Gastrocnemius medialis (tissue), 4 donors: ENCODE results near the gene BCL7A. TPM values are rescaled to one million over a fixed set of nuclear protein-coding genes. Genes with fewer than 3 reads are reported as not detected.

Source experiments
- ATAC-seq, 2 donors: fragments of 150-250 bp; one replicate each; pipeline ENCODE4 v1.9.1; 2016
- DNase-seq, 2 donors: peaks; one replicate each; pipeline ENCODE4 v3.0.0-alpha.2; 2019
- H3K27ac ChIP-seq, 4 donors: fragments of 200-600 bp; sonication (generic); 1 replicate in 1 of 4; 2 replicates in 3 of 4; pipeline ENCODE4 v1.5.1; 2016 to 2018; ENCODE audit warnings: mild to moderate bottlenecking in 2 of 4, moderate library complexity in 1 of 4
- H3K27me3 ChIP-seq, 3 donors: fragments of 200-600 bp; sonication (generic) in 2 of 3; 1 replicate in 1 of 3; 2 replicates in 2 of 3; pipeline versions ENCODE4 v1.5.1 to v1.6.0; 2016 to 2019; ENCODE audit warnings: mild to moderate bottlenecking in 1 of 3, moderate library complexity in 1 of 3
- H3K36me3 ChIP-seq, 2 donors: fragments of 200-600 bp; sonication (generic) in 1 of 2; one replicate each; pipeline ENCODE4 v1.5.1; 2017 to 2018
- H3K4me1 ChIP-seq, 2 donors: fragments of 200-600 bp; sonication (generic) in 1 of 2; one replicate each; pipeline ENCODE4 v1.5.1; 2016 to 2017; ENCODE audit warnings: mild to moderate bottlenecking in 2 of 2
- H3K4me3 ChIP-seq, 4 donors: fragments of 200-600 bp; sonication (generic) in 3 of 4; 1 replicate in 1 of 4; 2 replicates in 3 of 4; pipeline ENCODE4 v1.5.1; 2016 to 2019; ENCODE audit warnings: mild to moderate bottlenecking in 2 of 4
- H3K9me3 ChIP-seq, 3 donors: fragments of 200-600 bp; sonication (generic) in 2 of 3; 1 replicate in 1 of 3; 2 replicates in 2 of 3; pipeline ENCODE4 v1.5.1; 2016 to 2019
- POLR2A ChIP-seq, 2 donors: fragments of 450-650 bp; IDR thresholded peaks; one replicate each; pipeline ENCODE4 v1.6.1; 2017; ENCODE audit warnings: antibody characterized with exemption in 2 of 2, mild to moderate bottlenecking in 2 of 2, moderate library complexity in 2 of 2
- in situ Hi-C, 4 donors: fragments of 200-750 bp; cut with MboI; loops; one replicate each; pipeline versions ENCODE4 v1.15.0 to v1.8.0; 2017; ENCODE audit warnings: low sequenced_read_pairs in 4 of 4
- intact Hi-C: fragments of 100-400 bp; cut with DNase I; formaldehyde crosslinking; loops from one replicate; pipeline ENCODE4 v1.15.1; 2023; ENCODE audit warnings: low total_unique reads
- total RNA-seq, 4 donors: library from RNA; depleted of rRNA; stranded (reverse); fragments of >200 nt; gene quantifications; one replicate each; pipeline versions ENCODE4 v1.1.0 to v1.2.3, GENCODE V29; 2016
- TF ChIP-seq, protein P1 (sequence below), 5 experiments: fragments of 450-650 bp in 3 of 5; fragments of 200-600 bp in 2 of 5; sonication (generic) in 2 of 5; IDR thresholded peaks in 4 of 5; conservative IDR thresholded peaks in 1 of 5; 1 replicate in 4 of 5; 2 replicates in 1 of 5; pipeline ENCODE4 v1.5.1; 2016 to 2019; ENCODE audit warnings: antibody characterized with exemption in 5 of 5, mild to moderate bottlenecking in 3 of 5, moderate library complexity in 3 of 5

The BCL7A gene
- total RNA-seq, 4 donors from 2014 or later, result 9.8 to 23.5 (median 13.7) TPM

DNA sequence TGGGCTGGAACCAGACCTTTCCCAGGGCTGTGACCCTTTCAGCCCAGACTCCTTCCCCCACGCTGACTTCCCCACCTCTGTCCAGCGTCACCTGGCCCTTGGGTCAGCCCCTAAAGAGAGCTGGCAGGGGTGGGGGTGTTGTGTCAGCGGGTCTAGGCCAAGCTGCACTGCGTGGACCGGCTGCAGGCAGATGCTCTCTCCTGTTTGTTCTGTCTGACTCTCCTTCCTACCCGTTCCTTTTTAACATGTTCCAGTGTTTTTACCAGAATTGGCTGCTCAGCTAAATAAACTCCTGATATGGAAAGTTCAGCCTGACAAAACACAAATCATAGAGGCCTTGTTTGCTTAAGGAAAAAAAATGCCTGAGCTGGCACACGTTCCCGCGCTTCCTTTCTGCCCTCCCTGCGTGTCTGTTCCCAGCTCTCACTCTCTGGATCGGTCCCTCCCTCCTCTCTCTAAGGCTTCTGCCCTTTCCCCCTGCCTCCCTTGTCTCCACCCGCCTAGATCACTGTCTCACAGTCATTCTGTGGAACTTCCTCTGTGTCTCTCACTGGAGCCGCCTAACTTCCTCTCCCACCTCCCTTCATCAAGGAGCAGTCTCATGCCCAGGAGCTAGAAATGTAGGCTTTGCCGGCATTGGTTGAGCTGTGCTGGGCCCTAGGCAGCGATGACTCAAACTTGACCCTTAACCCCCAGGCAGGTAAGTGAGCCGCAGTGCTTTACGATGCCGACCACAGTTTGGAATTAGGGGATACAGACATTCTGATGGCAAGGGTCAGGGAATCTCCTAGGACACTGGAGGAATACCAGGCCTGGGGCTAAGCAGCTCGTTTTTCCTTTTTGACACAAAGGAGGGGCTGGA lies 41.4 kb downstream of the BCL7A start:
- H3K9me3 ChIP-seq, result no peaks in the 10 kb centered on the region
- intact Hi-C loops (no loop called here), in situ Hi-C loops (no loop called here)
- no peak for DNase-seq
- H3K36me3 ChIP-seq, result peaks cover 0 to 5% of the 10 kb centered on the region in 2 donors
- H3K4me3 ChIP-seq, result no peak overlapping the region
- TF ChIP-seq POLR2A (IDR thresholded peaks at IDR 0.05), result no peak
- TF ChIP-seq, protein P1, sequence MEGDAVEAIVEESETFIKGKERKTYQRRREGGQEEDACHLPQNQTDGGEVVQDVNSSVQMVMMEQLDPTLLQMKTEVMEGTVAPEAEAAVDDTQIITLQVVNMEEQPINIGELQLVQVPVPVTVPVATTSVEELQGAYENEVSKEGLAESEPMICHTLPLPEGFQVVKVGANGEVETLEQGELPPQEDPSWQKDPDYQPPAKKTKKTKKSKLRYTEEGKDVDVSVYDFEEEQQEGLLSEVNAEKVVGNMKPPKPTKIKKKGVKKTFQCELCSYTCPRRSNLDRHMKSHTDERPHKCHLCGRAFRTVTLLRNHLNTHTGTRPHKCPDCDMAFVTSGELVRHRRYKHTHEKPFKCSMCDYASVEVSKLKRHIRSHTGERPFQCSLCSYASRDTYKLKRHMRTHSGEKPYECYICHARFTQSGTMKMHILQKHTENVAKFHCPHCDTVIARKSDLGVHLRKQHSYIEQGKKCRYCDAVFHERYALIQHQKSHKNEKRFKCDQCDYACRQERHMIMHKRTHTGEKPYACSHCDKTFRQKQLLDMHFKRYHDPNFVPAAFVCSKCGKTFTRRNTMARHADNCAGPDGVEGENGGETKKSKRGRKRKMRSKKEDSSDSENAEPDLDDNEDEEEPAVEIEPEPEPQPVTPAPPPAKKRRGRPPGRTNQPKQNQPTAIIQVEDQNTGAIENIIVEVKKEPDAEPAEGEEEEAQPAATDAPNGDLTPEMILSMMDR (IDR thresholded peaks at IDR 0.05 in 4 of 5, conservative IDR thresholded peaks at IDR 0.05 in 1 of 5), result no peak
- H3K27me3 ChIP-seq, result no peaks in the 10 kb centered on the region
- ATAC-seq, result peak in 1 of 2 donors; percentile 15
- H3K27ac ChIP-seq, result peak overlapping the region; percentile 55 to 61 (median 58)
- H3K4me1 ChIP-seq, result peaks cover 27 to 29% of the 10 kb centered on the region in 2 donors

DNA sequence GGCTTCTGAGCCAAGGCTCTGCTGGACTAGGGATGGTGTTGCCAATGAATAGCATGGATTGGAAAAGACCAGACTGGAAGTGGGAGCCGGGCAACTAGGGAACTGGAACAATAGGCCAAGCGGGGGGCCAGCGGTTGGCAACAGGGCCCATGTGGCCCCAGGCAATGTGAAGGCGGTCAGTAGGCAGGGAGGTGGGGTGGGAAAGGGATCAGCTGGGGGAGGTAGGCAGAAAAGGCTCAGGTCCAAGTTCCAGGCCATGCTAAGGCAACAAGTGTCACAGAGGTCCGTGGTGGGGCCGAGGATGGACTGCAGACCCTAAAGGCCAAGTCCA lies 42.0 kb downstream of the BCL7A start:
- no peaks in the 10 kb centered on the region for H3K27me3 ChIP-seq
- peak overlapping the region; percentile 55 to 61 (median 58) for H3K27ac ChIP-seq
- no peak overlapping the region for H3K4me3 ChIP-seq
- peaks cover 27 to 29% of the 10 kb centered on the region in 2 donors for H3K4me1 ChIP-seq
- ATAC-seq (no peak), DNase-seq (no peak)
- H3K9me3 ChIP-seq, result no peaks in the 10 kb centered on the region
- in situ Hi-C loops (no loop called here), intact Hi-C loops (no loop called here)
- H3K36me3 ChIP-seq, result peaks cover 0 to 5% of the 10 kb centered on the region in 2 donors
- TF ChIP-seq, protein P1 (IDR thresholded peaks at IDR 0.05 in 4 of 5, conservative IDR thresholded peaks at IDR 0.05 in 1 of 5), result no peak
- no peak for TF ChIP-seq POLR2A (IDR thresholded peaks at IDR 0.05)

DNA sequence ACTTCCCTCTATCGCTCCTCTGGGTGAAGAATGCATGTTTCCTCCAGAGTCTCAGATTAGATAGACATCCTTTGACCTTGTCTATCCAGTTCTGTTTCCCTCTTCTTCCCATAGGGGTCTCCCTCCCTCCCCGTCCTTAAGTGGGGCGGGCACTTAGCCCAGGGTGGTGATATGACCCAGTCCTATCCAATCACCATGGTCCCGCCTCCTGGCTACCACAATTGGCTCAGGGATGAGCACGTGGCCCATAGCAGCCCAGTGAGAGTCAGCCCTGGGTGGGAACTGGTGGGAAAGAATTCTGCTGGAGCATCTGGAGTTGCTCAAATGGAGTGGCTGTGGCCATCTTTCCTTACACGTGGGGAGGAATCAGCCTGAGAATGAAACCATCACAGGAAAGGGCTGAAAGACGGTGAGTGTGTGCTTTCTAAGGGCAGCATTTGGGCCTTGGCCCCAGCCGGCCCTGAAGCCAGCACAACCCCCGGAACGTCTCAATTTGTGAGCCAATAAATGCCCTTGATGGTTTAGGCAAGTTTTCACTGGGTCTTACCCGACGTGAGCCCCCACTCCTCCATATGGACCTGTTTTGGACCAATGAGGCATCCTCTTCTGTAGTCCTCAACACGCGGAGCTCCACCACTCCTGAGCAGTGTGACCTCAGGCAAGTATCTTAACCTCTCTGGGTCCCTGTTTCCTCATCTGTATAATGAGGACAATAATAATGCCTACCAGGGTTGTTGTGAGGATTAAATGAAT lies 42.5 kb downstream of the BCL7A start:
- H3K4me3 ChIP-seq, result no peak overlapping the region
- TF ChIP-seq POLR2A (IDR thresholded peaks at IDR 0.05), result peak in 1 of 2 donors; percentile 28
- TF ChIP-seq, protein P1 (IDR thresholded peaks at IDR 0.05 in 4 of 5, conservative IDR thresholded peaks at IDR 0.05 in 1 of 5), result peak in 4 of 5 experiments; percentile 24 to 57 (median 38)
- intact Hi-C loops, result no loop called here
- DNase-seq (peak; percentile 33 to 90), ATAC-seq (peak; percentile 72 to 87)
- peaks cover 27 to 29% of the 10 kb centered on the region in 2 donors for H3K4me1 ChIP-seq
- no peaks in the 10 kb centered on the region for H3K27me3 ChIP-seq
- no peaks in the 10 kb centered on the region for H3K9me3 ChIP-seq
- in situ Hi-C loops, result no loop called here
- H3K27ac ChIP-seq, result peak overlapping the region; percentile 55 to 61 (median 58)
- H3K36me3 ChIP-seq, result peaks cover 0 to 1% of the 10 kb centered on the region in 2 donors

DNA sequence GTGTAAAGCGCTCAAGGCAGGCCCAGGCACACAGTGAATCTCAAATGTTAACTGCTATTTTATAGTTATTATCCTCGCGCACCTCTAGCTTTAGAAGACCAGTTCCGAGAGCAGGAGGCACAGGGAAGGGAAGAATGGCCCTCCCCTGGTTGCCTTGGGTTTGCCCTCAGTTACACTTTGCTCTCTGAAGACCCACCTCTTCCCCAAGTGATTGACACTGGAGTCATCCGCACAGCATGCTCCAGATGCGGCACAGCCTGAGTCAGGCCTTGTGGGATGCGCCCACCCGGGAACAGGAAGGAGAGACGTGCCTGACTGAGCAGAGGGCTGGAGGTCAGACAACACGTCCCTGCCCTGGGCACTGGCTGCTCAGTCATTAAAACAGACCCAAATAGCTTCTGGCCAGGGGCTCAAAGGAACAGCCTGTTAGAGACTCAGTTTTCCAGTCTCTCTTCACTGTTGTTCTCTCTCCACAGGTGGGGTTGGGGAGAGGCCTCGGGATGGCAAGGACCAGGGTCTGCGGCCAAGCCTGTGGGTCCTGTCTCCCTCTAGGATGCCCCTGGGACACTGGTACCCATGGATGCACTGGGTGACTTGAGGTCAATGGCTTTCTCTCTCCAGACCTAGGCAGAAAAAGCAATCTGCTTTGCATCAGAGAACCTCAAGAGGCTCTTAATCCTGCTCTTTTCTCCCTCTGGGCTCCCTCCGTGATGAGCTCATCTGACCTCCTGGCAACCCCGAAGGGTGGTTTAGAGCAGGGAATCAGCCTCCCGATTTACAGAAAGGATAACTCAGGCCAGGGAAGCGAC lies 43.3 kb downstream of the BCL7A start:
- Histone ChIP-seq H3K4me1 (peaks cover 23 to 27% of the 10 kb centered on the region in 2 donors), H3K9me3 (no peaks in the 10 kb centered on the region), H3K36me3 (no peaks in the 10 kb centered on the region), H3K4me3 (no peak overlapping the region), H3K27ac (peak overlapping the region; percentile 55 to 61 (median 58)), H3K27me3 (no peaks in the 10 kb centered on the region)
- intact Hi-C loops (no loop called here), in situ Hi-C loops (no loop called here)
- DNase-seq (no peak), ATAC-seq (no peak)
- TF ChIP-seq, protein P1 (IDR thresholded peaks at IDR 0.05 in 4 of 5, conservative IDR thresholded peaks at IDR 0.05 in 1 of 5), result no peak
- no peak for TF ChIP-seq POLR2A (IDR thresholded peaks at IDR 0.05)
